ENCODE data around the gene PARD3B.
A peak's percentile ranks its signal among the peaks of the same experiment; 100 is the strongest.

PARD3B gene

GRCh38 chr2:205060269-205060668 is 515.0 kb downstream of the PARD3B start:
- DNase-seq (no peak), ATAC-seq (no peak)

GRCh38 chr2:205066081-205066480 is 520.8 kb downstream of the PARD3B start:
- no peak for DNase-seq
- ATAC-seq: no peak

- DNase-seq (no peak), ATAC-seq (no peak)
Observed at GRCh38 chr2:205069928-205070327, 524.7 kb downstream of the PARD3B start.

GRCh38 chr2:205070889-205071288 is 525.6 kb downstream of the PARD3B start:
- DNase-seq: no peak
- no peak for ATAC-seq

- DNase-seq (no peak), ATAC-seq (no peak)
Observed at GRCh38 chr2:205073433-205074020, 528.3 kb downstream of the PARD3B start.

- ATAC-seq: no peak
- DNase-seq: no peak
Observed at GRCh38 chr2:205076405-205076804, 531.1 kb downstream of the PARD3B start.

- ATAC-seq (peak; percentile 32), DNase-seq (no peak)
Observed at GRCh38 chr2:205077159-205077558, 531.9 kb downstream of the PARD3B start.

GRCh38 chr2:205078762-205079161 is 533.5 kb downstream of the PARD3B start:
- ATAC-seq (no peak), DNase-seq (no peak)

- no peak for DNase-seq
- no peak for ATAC-seq
Observed at GRCh38 chr2:205079173-205079572, 533.9 kb downstream of the PARD3B start.

GRCh38 chr2:205086662-205087061 is 541.4 kb downstream of the PARD3B start:
- DNase-seq (no peak), ATAC-seq (no peak)

GRCh38 chr2:205087862-205088261 is 542.6 kb downstream of the PARD3B start:
- ATAC-seq (no peak), DNase-seq (no peak)

- DNase-seq: no peak
- ATAC-seq: no peak
Observed at GRCh38 chr2:205089958-205090357, 544.7 kb downstream of the PARD3B start.

GRCh38 chr2:205091411-205091810 is 546.1 kb downstream of the PARD3B start:
- no peak for ATAC-seq
- no peak for DNase-seq

GRCh38 chr2:205094031-205094430 is 548.8 kb downstream of the PARD3B start:
- DNase-seq: no peak
- ATAC-seq: no peak

GRCh38 chr2:205103699-205104098 is 558.4 kb downstream of the PARD3B start:
- ATAC-seq: no peak

GRCh38 chr2:205107810-205108209 is 562.5 kb downstream of the PARD3B start:
- no peak for DNase-seq
- no peak for ATAC-seq

More at GRCh38 chr2:205103699-205104098, 558.4 kb downstream of the PARD3B start:
- DNase-seq: no peak

- ATAC-seq: no peak
- DNase-seq: no peak
Observed at GRCh38 chr2:205115511-205115910, 570.2 kb downstream of the PARD3B start.

GRCh38 chr2:205117125-205117524 is 571.9 kb downstream of the PARD3B start:
- ATAC-seq (peak; percentile 52), DNase-seq (no peak)

- ATAC-seq: no peak
- DNase-seq: no peak
Observed at GRCh38 chr2:205119136-205119535, 573.9 kb downstream of the PARD3B start.

- ATAC-seq (no peak), DNase-seq (no peak)
Observed at GRCh38 chr2:205128726-205129125, 583.5 kb downstream of the PARD3B start.

GRCh38 chr2:205129531-205129930 is 584.3 kb downstream of the PARD3B start:
- ATAC-seq: no peak
- DNase-seq: no peak

GRCh38 chr2:205130111-205130829 is 585.0 kb downstream of the PARD3B start:
- ATAC-seq: no peak

GRCh38 chr2:205133544-205133943 is 588.3 kb downstream of the PARD3B start:
- DNase-seq: no peak

More at GRCh38 chr2:205130111-205130829, 585.0 kb downstream of the PARD3B start:
- DNase-seq: no peak

GRCh38 chr2:205138735-205139134 is 593.5 kb downstream of the PARD3B start:
- ATAC-seq (no peak), DNase-seq (no peak)

More at GRCh38 chr2:205133544-205133943, 588.3 kb downstream of the PARD3B start:
- no peak for ATAC-seq

Measured in stimulated activated naive CD8-positive, alpha-beta T cell treated with anti-CD3 and anti-CD28 coated beads, Interleukin-15, Interleukin-2, amounts not matched to agents 100 U/mL and 50 U/mL, for 24 hours (primary cell).